Measurements from ENCODE around the gene TTLL12.

- TF ChIP-seq, protein P1, sequence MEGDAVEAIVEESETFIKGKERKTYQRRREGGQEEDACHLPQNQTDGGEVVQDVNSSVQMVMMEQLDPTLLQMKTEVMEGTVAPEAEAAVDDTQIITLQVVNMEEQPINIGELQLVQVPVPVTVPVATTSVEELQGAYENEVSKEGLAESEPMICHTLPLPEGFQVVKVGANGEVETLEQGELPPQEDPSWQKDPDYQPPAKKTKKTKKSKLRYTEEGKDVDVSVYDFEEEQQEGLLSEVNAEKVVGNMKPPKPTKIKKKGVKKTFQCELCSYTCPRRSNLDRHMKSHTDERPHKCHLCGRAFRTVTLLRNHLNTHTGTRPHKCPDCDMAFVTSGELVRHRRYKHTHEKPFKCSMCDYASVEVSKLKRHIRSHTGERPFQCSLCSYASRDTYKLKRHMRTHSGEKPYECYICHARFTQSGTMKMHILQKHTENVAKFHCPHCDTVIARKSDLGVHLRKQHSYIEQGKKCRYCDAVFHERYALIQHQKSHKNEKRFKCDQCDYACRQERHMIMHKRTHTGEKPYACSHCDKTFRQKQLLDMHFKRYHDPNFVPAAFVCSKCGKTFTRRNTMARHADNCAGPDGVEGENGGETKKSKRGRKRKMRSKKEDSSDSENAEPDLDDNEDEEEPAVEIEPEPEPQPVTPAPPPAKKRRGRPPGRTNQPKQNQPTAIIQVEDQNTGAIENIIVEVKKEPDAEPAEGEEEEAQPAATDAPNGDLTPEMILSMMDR (IDR thresholded peaks at IDR 0.05; ENCODE audit: insufficient read depth, low read length): no peak
- no peak for TF ChIP-seq REST (IDR thresholded peaks at IDR 0.05; ENCODE audit: insufficient replicate concordance, low read depth)
- TF ChIP-seq SPI1 (IDR thresholded peaks at IDR 0.05; ENCODE audit: borderline replicate concordance, low read depth): no peak
- TF ChIP-seq POLR2AphosphoS5 (IDR thresholded peaks at IDR 0.05; ENCODE audit: low read depth): no peak
- no peak for TF ChIP-seq GABPA (IDR thresholded peaks at IDR 0.05; ENCODE audit: low read depth)
Observed at GRCh38 chr22:43201486-43202219, 14.7 kb upstream of the TTLL12 start.

All from HL-60 (cell line).